Neural progenitor cell (in vitro differentiated cells): Measurements from ENCODE around the gene OSBPL8. TPM values are rescaled to one million over a fixed set of nuclear protein-coding genes. Genes with fewer than 3 reads are reported as not detected.

Source experiments
- DNase-seq: peaks from one replicate; pipeline ENCODE4 v3.0.0-alpha.2; 2016; ENCODE audit warnings: low spot score
- H2AFZ ChIP-seq: fragments of 200-600 bp; sonication (generic); replicated peaks from 2 replicates; pipeline ENCODE4 v1.6.1; 2016; ENCODE audit warnings: antibody characterized with exemption
- H3F3A ChIP-seq: fragments of 200-600 bp; sonication (generic); 2 replicates; pipeline ENCODE4 v1.6.1; 2016; ENCODE audit warnings: antibody characterized with exemption, low read depth
- H3K27ac ChIP-seq: fragments of 200-600 bp; sonication (generic); 2 replicates; pipeline ENCODE4 v1.5.1; 2016; ENCODE audit warnings: mild to moderate bottlenecking
- H3K27me3 ChIP-seq: fragments of 200-600 bp; sonication (generic); 2 replicates; pipeline ENCODE4 v1.6.1; 2016; ENCODE audit warnings: mild to moderate bottlenecking, moderate library complexity
- H3K36me3 ChIP-seq: fragments of 200-600 bp; sonication (generic); 2 replicates; pipeline ENCODE4 v1.5.1; 2016
- H3K4me1 ChIP-seq: fragments of 200-600 bp; sonication (generic); 2 replicates; pipeline ENCODE4 v1.6.1; 2016; ENCODE audit warnings: mixed run types
- H3K4me2 ChIP-seq: fragments of 200-600 bp; sonication (generic); 2 replicates; pipeline ENCODE4 v1.6.1; 2016
- H3K4me3 ChIP-seq: fragments of 200-600 bp; sonication (generic); 2 replicates; pipeline ENCODE4 v1.5.1; 2016
- H3K79me2 ChIP-seq: fragments of 200-600 bp; sonication (generic); 2 replicates; pipeline ENCODE4 v1.6.1; 2016; ENCODE audit warnings: low read depth
- H3K9ac ChIP-seq: fragments of 200-600 bp; sonication (generic); 2 replicates; pipeline ENCODE4 v1.6.1; 2016
- H3K9me3 ChIP-seq: fragments of 200-600 bp; sonication (generic); 2 replicates; pipeline ENCODE4 v1.5.1; 2016; ENCODE audit warnings: low read depth
- H4K20me1 ChIP-seq: fragments of 200-600 bp; sonication (generic); 2 replicates; pipeline ENCODE4 v1.6.1; 2016; ENCODE audit warnings: low read depth
- H3K27ac Mint-ChIP-seq: 3 replicates; pipeline ENCODE4 v1.8.0; 2021; ENCODE audit warnings: mixed read lengths
- H3K27me3 Mint-ChIP-seq: 2 replicates; pipeline ENCODE4 v1.8.0; 2022; ENCODE audit warnings: low read depth, mild to moderate bottlenecking, inconsistent platforms, moderate library complexity, mixed read lengths; ENCODE audit not compliant: insufficient read depth
- H3K36me3 Mint-ChIP-seq: 3 replicates; pipeline ENCODE4 v1.8.0; 2021; ENCODE audit warnings: mixed read lengths
- H3K4me1 Mint-ChIP-seq: 3 replicates; pipeline ENCODE4 v1.8.0; 2021; ENCODE audit warnings: mixed read lengths
- H3K4me3 Mint-ChIP-seq: 3 replicates; pipeline ENCODE4 v1.8.0; 2021; ENCODE audit warnings: mild to moderate bottlenecking, moderate library complexity, mixed read lengths
- H3K9me3 Mint-ChIP-seq: 3 replicates; pipeline ENCODE4 v1.8.0; 2020; ENCODE audit warnings: mixed read lengths
- EZH2 ChIP-seq: fragments of 200-600 bp; sonication (generic); IDR thresholded peaks from 2 replicates; pipeline ENCODE4 v1.6.1; 2017; ENCODE audit warnings: antibody characterized with exemption, mild to moderate bottlenecking, moderate library complexity
- EZH2phosphoT487 ChIP-seq: fragments of 200-600 bp; sonication (generic); IDR thresholded peaks from 2 replicates; pipeline ENCODE4 v1.6.1; 2017; ENCODE audit warnings: antibody characterized with exemption
- total RNA-seq: library from RNA; depleted of rRNA; stranded (reverse); fragments of >200 nt; gene quantifications from 2 replicates; pipeline ENCODE4 v1.2.3, GENCODE V29; 2015; ENCODE audit warnings: low replicate concordance
- TF ChIP-seq, protein P1 (sequence below): fragments of 200-600 bp; sonication (generic); IDR thresholded peaks from 2 replicates; pipeline ENCODE4 v1.5.1; 2017; ENCODE audit warnings: antibody characterized with exemption, mild to moderate bottlenecking

OSBPL8 gene
- total RNA-seq, 1 donor from 2014 or later: 93.6 TPM

DNA sequence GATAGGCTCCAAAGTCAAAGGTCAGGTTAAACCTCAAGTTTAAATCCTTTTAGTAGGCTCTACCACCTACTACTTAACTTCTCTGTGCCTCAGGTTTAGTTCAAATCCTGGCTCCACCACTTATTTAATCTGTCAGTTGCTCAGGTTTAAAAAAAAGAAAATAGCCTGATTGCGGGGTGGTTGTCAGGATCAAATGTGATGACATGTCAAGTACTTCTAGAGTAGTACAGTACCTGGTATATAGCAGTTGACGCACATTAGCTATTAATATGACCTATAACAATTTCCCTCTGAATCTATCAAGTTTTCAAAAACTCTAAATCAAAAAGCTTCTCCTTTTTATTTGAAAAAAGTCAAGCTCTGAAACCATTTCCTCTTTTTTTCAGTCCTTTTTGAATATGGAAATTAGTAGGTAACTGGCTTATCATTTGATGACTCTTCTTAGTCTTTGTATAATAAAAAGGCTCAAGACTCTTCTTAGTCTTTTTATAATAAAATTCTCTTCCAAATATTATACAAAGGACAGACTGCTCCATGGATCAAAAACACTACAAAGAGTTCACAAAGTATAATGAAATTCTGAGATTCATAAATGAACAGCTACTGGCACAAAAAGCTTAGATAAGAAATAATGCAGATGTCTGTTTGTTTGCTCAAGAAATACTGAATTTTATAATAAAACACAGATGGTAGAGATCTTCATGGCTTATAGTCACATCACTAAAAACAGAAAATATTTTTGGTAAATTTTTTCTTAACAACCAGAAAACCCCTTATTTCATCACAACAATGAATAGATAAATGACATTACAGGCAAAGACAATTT is 5.0 kb downstream of the OSBPL8 start:
- Histone ChIP-seq H3K4me1 (peaks cover 9% of the 10 kb centered on the region), H3K4me3 (no peak overlapping the region), H3K27ac (no peak overlapping the region), H3K4me2 (no peak overlapping the region), H2AFZ (no peak overlapping the region), H3K27me3 (no peaks in the 10 kb centered on the region), H3K36me3 (no peaks in the 10 kb centered on the region), H3F3A (peaks cover 16% of the 10 kb centered on the region), H3K79me2 (peaks cover 93% of the 10 kb centered on the region), H3K9me3 (no peaks in the 10 kb centered on the region), H4K20me1 (peaks cover 38% of the 10 kb centered on the region), H3K9ac (no peak overlapping the region)
- no peak for DNase-seq
- Mint-ChIP-seq H3K4me1 (peaks cover 17% of the 10 kb centered on the region), H3K36me3 (peaks cover 5% of the 10 kb centered on the region), H3K27me3 (no peaks in the 10 kb centered on the region), H3K4me3 (no peak overlapping the region), H3K27ac (no peak overlapping the region), H3K9me3 (no peaks in the 10 kb centered on the region)
- TF ChIP-seq EZH2phosphoT487 (no peak), EZH2 (no peak)
- TF ChIP-seq, protein P1, sequence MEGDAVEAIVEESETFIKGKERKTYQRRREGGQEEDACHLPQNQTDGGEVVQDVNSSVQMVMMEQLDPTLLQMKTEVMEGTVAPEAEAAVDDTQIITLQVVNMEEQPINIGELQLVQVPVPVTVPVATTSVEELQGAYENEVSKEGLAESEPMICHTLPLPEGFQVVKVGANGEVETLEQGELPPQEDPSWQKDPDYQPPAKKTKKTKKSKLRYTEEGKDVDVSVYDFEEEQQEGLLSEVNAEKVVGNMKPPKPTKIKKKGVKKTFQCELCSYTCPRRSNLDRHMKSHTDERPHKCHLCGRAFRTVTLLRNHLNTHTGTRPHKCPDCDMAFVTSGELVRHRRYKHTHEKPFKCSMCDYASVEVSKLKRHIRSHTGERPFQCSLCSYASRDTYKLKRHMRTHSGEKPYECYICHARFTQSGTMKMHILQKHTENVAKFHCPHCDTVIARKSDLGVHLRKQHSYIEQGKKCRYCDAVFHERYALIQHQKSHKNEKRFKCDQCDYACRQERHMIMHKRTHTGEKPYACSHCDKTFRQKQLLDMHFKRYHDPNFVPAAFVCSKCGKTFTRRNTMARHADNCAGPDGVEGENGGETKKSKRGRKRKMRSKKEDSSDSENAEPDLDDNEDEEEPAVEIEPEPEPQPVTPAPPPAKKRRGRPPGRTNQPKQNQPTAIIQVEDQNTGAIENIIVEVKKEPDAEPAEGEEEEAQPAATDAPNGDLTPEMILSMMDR: no peak

DNA sequence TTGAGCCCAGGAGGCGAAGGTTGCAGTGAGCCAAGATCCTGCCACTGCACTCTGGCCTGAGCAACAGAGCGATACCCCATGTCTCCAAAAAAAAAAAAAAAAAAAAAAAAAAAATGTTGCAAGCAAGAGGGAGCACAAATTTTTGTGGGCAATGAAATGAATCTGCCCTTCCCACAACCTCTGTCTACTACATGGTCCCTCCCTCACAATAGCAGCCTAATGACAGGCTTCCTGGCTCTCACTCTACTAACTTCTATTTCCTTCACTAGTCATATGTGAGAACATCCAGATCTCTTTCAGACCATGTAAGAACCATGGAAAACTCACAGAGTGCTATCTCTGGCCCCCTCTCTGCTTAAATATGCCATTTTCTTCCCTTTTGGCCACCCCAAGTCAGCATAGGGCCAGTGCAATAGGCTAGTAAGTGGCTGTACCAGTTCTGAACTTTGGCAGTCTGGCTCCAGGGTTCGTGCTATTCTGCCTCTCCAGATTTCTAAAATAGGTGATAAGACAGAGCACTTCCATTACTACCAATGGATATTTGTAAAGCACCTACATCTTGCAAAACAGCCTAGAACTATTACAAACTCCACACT is 7.1 kb downstream of the OSBPL8 start:
- H3F3A ChIP-seq: peaks cover 15% of the 10 kb centered on the region
- H3K4me3 ChIP-seq: no peak overlapping the region
- no peaks in the 10 kb centered on the region for H3K9me3 Mint-ChIP-seq
- peaks cover 5% of the 10 kb centered on the region for H3K36me3 Mint-ChIP-seq
- TF ChIP-seq, protein P1: no peak
- no peak for TF ChIP-seq EZH2phosphoT487
- TF ChIP-seq EZH2: no peak
- H2AFZ ChIP-seq: no peak overlapping the region
- no peaks in the 10 kb centered on the region for H3K9me3 ChIP-seq
- no peak overlapping the region for H3K4me3 Mint-ChIP-seq
- DNase-seq: no peak
- peaks cover 18% of the 10 kb centered on the region for H3K4me1 ChIP-seq
- no peak overlapping the region for H3K27ac ChIP-seq
- no peaks in the 10 kb centered on the region for H3K27me3 Mint-ChIP-seq
- no peak overlapping the region for H3K27ac Mint-ChIP-seq
- H3K9ac ChIP-seq: no peak overlapping the region
- H4K20me1 ChIP-seq: peaks cover 51% of the 10 kb centered on the region
- no peak overlapping the region for H3K4me2 ChIP-seq
- H3K4me1 Mint-ChIP-seq: peaks cover 27% of the 10 kb centered on the region
- no peaks in the 10 kb centered on the region for H3K36me3 ChIP-seq
- H3K27me3 ChIP-seq: no peaks in the 10 kb centered on the region
- peaks cover 99% of the 10 kb centered on the region for H3K79me2 ChIP-seq

DNA sequence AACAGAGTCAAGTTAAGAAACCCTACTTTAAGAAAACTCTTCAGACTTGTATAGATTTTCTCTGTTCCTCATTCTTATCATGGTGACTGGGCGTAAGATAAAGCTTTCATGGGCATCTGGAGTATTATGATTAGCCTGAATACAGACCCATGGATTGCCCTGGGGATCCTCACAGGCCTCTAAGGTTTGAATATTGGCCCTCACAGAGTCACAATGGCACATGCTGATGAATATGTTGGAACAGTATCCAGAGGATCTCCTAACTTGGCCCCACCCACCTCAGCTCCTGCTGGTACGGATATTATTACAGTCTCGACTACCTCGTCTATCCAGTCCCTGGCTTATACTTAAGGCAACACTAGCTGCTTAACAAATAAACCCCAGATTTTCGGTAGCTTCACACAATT is 8.1 kb downstream of the OSBPL8 start:
- no peaks in the 10 kb centered on the region for H3K36me3 ChIP-seq
- peaks cover 53% of the 10 kb centered on the region for H4K20me1 ChIP-seq
- H3K27me3 ChIP-seq: no peaks in the 10 kb centered on the region
- H3K4me1 Mint-ChIP-seq: peaks cover 37% of the 10 kb centered on the region
- H3K79me2 ChIP-seq: peaks cover 99% of the 10 kb centered on the region
- peaks cover 16% of the 10 kb centered on the region for H3F3A ChIP-seq
- H3K9ac ChIP-seq: no peak overlapping the region
- peaks cover 5% of the 10 kb centered on the region for H3K36me3 Mint-ChIP-seq
- no peak overlapping the region for H3K4me3 Mint-ChIP-seq
- H3K9me3 Mint-ChIP-seq: no peaks in the 10 kb centered on the region
- H3K9me3 ChIP-seq: no peaks in the 10 kb centered on the region
- no peak for DNase-seq
- H2AFZ ChIP-seq: no peak overlapping the region
- H3K27ac Mint-ChIP-seq: no peak overlapping the region
- H3K4me2 ChIP-seq: no peak overlapping the region
- peaks cover 28% of the 10 kb centered on the region for H3K4me1 ChIP-seq
- TF ChIP-seq EZH2: no peak
- TF ChIP-seq, protein P1: no peak
- TF ChIP-seq EZH2phosphoT487: no peak
- H3K4me3 ChIP-seq: no peak overlapping the region
- H3K27me3 Mint-ChIP-seq: no peaks in the 10 kb centered on the region
- H3K27ac ChIP-seq: no peak overlapping the region
